Endothelial cell of umbilical vein (primary cell): ENCODE measurements around the gene DR1.

Experiments
- CTCF ChIP-seq, 2 donors: IDR thresholded peaks; 1 replicate in 1 of 2; 2 replicates in 1 of 2; pipeline ENCODE4 v1.5.1; 2011; ENCODE audit warnings: low read length in 2 of 2, mild to moderate bottlenecking in 2 of 2, moderate library complexity in 2 of 2, control low read depth in 1 of 2, inconsistent platforms in 1 of 2, low read depth in 1 of 2; ENCODE audit not compliant: insufficient read depth in 1 of 2; ENCODE audit errors: extremely low read depth in 1 of 2
- EZH2 ChIP-seq: IDR thresholded peaks from 2 replicates; pipeline ENCODE4 v1.6.1; 2012; ENCODE audit warnings: borderline replicate concordance, low read depth, mild to moderate bottlenecking, moderate library complexity, low read length, inconsistent platforms; ENCODE audit not compliant: severe bottlenecking
- MAX ChIP-seq: IDR thresholded peaks from 2 replicates; pipeline ENCODE4 v1.6.1; 2011; ENCODE audit not compliant: insufficient read depth, insufficient read length
- POLR2A ChIP-seq: IDR thresholded peaks from 2 replicates; pipeline ENCODE4 v1.6.1; 2012; ENCODE audit warnings: low read depth, mild to moderate bottlenecking, control low read depth, low read length
- POLR2AphosphoS5 ChIP-seq: IDR thresholded peaks from 2 replicates; pipeline ENCODE4 v1.6.1; 2012; ENCODE audit warnings: low read depth, mild to moderate bottlenecking, control low read depth, low read length, moderate library complexity; ENCODE audit not compliant: insufficient read depth

- TF ChIP-seq POLR2A, result no peak
- TF ChIP-seq CTCF (IDR thresholded peaks at IDR 0.05; ENCODE audit: extremely low read depth in 1 of 2, insufficient read depth in 1 of 2, low read depth in 1 of 2, low read length in 2 of 2), result no peak
- no peak for TF ChIP-seq MAX
- no peak for TF ChIP-seq EZH2
- no peak for TF ChIP-seq POLR2AphosphoS5
These were observed 5.2 kb downstream of the DR1 start for GRCh38 chr1:93350875-93351274.
